GM12865 (cell line): ENCODE data around the gene ASCC2.

Experiments
- DNase-seq: peaks from one replicate; pipeline ENCODE4 v3.0.0; 2010; ENCODE audit warnings: low read depth
- H3K4me3 ChIP-seq: 2 replicates; pipeline ENCODE4 v1.5.1; 2011; ENCODE audit warnings: mild to moderate bottlenecking, low read depth, low read length, control low read depth
- CTCF ChIP-seq: IDR thresholded peaks from 2 replicates; pipeline ENCODE4 v1.5.1; 2011; ENCODE audit warnings: low read length, control low read depth, low read depth, inconsistent platforms; ENCODE audit not compliant: insufficient read depth; ENCODE audit errors: missing control alignments

ASCC2 gene

GRCh38 chr22:29819501-29819900 lies 18.6 kb downstream of the ASCC2 start:
- no peak overlapping the region for H3K4me3 ChIP-seq
- no peak for DNase-seq
- no peak for TF ChIP-seq CTCF

GRCh38 chr22:29817724-29818123 lies 20.4 kb downstream of the ASCC2 start:
- no peak for TF ChIP-seq CTCF
- H3K4me3 ChIP-seq = no peak overlapping the region

GRCh38 chr22:29816980-29817379 lies 21.1 kb downstream of the ASCC2 start:
- no peak for TF ChIP-seq CTCF
- DNase-seq = no peak
- H3K4me3 ChIP-seq = no peak overlapping the region

More at GRCh38 chr22:29817724-29818123, 20.4 kb downstream of the ASCC2 start:
- DNase-seq = no peak

- DNase-seq = no peak
- no peak overlapping the region for H3K4me3 ChIP-seq
- no peak for TF ChIP-seq CTCF
Measured at GRCh38 chr22:29816539-29816938, 21.5 kb downstream of the ASCC2 start.

- no peak overlapping the region for H3K4me3 ChIP-seq
- no peak for DNase-seq
- TF ChIP-seq CTCF = no peak
Measured at GRCh38 chr22:29816128-29816527, 21.9 kb downstream of the ASCC2 start.

- TF ChIP-seq CTCF = no peak
Measured at GRCh38 chr22:29815580-29815979, 22.5 kb downstream of the ASCC2 start.

GRCh38 chr22:29814003-29814402 lies 24.1 kb downstream of the ASCC2 start:
- no peak for DNase-seq
- H3K4me3 ChIP-seq = no peak overlapping the region
- no peak for TF ChIP-seq CTCF

More at GRCh38 chr22:29815580-29815979, 22.5 kb downstream of the ASCC2 start:
- no peak for DNase-seq
- H3K4me3 ChIP-seq = no peak overlapping the region
